Progenitor cell of endocrine pancreas (in vitro differentiated cells): ENCODE data around the gene CPA4. TPM values are rescaled to one million over a fixed set of nuclear protein-coding genes. Genes with fewer than 3 reads are reported as not detected.

Source experiments
- DNase-seq: peaks from one replicate; pipeline ENCODE4 v3.0.0; 2021; ENCODE audit warnings: low spot score; ENCODE audit not compliant: unreplicated experiment
- H3K27ac Mint-ChIP-seq: 2 replicates; pipeline ENCODE4 v1.8.0; 2021; ENCODE audit warnings: mild to moderate bottlenecking, moderate library complexity, mixed read lengths
- H3K27me3 Mint-ChIP-seq: 2 replicates; pipeline ENCODE4 v1.8.0; 2021; ENCODE audit warnings: mixed read lengths
- H3K36me3 Mint-ChIP-seq: 2 replicates; pipeline ENCODE4 v1.8.0; 2022; ENCODE audit warnings: mixed read lengths; ENCODE audit not compliant: insufficient read depth
- H3K4me1 Mint-ChIP-seq: 2 replicates; pipeline ENCODE4 v1.8.0; 2021; ENCODE audit warnings: low read depth, mixed read lengths
- H3K4me3 Mint-ChIP-seq: 2 replicates; pipeline ENCODE4 v1.8.0; 2021; ENCODE audit warnings: low read depth, mild to moderate bottlenecking, moderate library complexity, mixed read lengths
- H3K9me3 Mint-ChIP-seq: 2 replicates; pipeline ENCODE4 v1.8.0; 2021; ENCODE audit warnings: low read depth, mixed read lengths
- total RNA-seq: library from RNA; stranded (reverse); gene quantifications from 2 replicates; pipeline ENCODE4 v1.2.1, GENCODE V29; 2021
- TF ChIP-seq, protein P1 (sequence below): fragments of 200-600 bp; sonication (generic); IDR thresholded peaks from one replicate; pipeline ENCODE4 v1.5.0; 2021; ENCODE audit warnings: antibody characterized with exemption, mild to moderate bottlenecking; ENCODE audit not compliant: unreplicated experiment

CPA4 gene
- total RNA-seq, 1 donor from 2014 or later, result 5.1 TPM

DNA sequence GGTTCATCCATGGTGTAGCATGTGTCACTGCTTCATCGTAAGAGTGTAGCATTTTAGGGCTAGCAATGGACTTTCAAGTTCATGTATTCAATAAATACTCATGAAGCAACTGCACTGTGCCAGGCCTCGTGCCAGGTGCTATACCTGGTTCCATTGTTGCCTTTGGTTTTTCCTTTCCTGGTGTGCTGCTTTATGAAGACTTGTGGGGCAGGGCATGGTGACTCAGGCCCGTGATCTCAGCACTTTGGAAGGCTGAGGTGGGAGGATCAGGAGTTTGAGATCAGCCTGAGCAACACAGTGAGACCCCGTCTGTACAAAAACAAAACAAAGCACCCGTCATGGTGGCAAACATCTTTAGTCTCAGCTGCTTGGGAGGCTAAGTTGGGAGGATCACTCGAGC, 2.2 kb upstream of the CPA4 start:
- H3K4me3 Mint-ChIP-seq, result no peak overlapping the region
- no peaks in the 10 kb centered on the region for H3K27me3 Mint-ChIP-seq
- peaks cover 13% of the 10 kb centered on the region for H3K9me3 Mint-ChIP-seq
- peaks cover 18% of the 10 kb centered on the region for H3K36me3 Mint-ChIP-seq
- peaks cover 7% of the 10 kb centered on the region for H3K4me1 Mint-ChIP-seq
- no peak overlapping the region for H3K27ac Mint-ChIP-seq
- TF ChIP-seq, protein P1, sequence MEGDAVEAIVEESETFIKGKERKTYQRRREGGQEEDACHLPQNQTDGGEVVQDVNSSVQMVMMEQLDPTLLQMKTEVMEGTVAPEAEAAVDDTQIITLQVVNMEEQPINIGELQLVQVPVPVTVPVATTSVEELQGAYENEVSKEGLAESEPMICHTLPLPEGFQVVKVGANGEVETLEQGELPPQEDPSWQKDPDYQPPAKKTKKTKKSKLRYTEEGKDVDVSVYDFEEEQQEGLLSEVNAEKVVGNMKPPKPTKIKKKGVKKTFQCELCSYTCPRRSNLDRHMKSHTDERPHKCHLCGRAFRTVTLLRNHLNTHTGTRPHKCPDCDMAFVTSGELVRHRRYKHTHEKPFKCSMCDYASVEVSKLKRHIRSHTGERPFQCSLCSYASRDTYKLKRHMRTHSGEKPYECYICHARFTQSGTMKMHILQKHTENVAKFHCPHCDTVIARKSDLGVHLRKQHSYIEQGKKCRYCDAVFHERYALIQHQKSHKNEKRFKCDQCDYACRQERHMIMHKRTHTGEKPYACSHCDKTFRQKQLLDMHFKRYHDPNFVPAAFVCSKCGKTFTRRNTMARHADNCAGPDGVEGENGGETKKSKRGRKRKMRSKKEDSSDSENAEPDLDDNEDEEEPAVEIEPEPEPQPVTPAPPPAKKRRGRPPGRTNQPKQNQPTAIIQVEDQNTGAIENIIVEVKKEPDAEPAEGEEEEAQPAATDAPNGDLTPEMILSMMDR, result no peak
- no peak for DNase-seq

DNA sequence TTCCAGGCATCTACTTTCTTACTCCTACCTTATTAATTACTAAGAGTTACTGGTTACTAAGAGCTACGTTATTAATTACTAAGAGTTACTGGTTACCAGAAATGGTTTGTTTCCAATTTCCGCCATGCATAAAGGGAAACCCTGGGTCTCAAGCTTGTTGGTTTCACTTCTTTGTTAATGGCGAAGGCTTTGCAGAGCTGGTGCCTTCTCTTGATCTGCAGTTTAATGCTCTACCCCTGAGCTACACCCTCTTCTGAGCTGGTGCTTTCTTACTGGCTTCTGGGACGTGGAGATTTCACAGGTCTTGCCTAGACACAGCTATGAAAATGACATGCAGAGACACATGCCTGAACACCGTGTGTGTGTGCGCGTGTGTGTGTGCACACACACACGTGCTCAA, 560 bp downstream of the CPA4 start:
- Mint-ChIP-seq H3K36me3 (peaks cover 14% of the 10 kb centered on the region), H3K27ac (no peak overlapping the region), H3K9me3 (peaks cover 13% of the 10 kb centered on the region), H3K27me3 (peaks cover 2% of the 10 kb centered on the region), H3K4me1 (no peaks in the 10 kb centered on the region), H3K4me3 (no peak overlapping the region)
- TF ChIP-seq, protein P1, result no peak
- DNase-seq, result no peak

- TF ChIP-seq, protein P1, result no peak
- Mint-ChIP-seq H3K27me3 (peaks cover 4% of the 10 kb centered on the region), H3K27ac (no peak overlapping the region), H3K9me3 (peaks cover 13% of the 10 kb centered on the region), H3K4me3 (no peak overlapping the region), H3K4me1 (no peaks in the 10 kb centered on the region), H3K36me3 (peaks cover 14% of the 10 kb centered on the region)
- DNase-seq, result no peak
These were observed 1.4 kb downstream of the CPA4 start for GRCh38 chr7:130294314-130294713.

GRCh38 chr7:130296221-130296951, 3.4 kb downstream of the CPA4 start:
- no peaks in the 10 kb centered on the region for H3K4me1 Mint-ChIP-seq
- H3K27ac Mint-ChIP-seq, result peak overlapping the region; percentile 42
- H3K4me3 Mint-ChIP-seq, result no peak overlapping the region

DNA sequence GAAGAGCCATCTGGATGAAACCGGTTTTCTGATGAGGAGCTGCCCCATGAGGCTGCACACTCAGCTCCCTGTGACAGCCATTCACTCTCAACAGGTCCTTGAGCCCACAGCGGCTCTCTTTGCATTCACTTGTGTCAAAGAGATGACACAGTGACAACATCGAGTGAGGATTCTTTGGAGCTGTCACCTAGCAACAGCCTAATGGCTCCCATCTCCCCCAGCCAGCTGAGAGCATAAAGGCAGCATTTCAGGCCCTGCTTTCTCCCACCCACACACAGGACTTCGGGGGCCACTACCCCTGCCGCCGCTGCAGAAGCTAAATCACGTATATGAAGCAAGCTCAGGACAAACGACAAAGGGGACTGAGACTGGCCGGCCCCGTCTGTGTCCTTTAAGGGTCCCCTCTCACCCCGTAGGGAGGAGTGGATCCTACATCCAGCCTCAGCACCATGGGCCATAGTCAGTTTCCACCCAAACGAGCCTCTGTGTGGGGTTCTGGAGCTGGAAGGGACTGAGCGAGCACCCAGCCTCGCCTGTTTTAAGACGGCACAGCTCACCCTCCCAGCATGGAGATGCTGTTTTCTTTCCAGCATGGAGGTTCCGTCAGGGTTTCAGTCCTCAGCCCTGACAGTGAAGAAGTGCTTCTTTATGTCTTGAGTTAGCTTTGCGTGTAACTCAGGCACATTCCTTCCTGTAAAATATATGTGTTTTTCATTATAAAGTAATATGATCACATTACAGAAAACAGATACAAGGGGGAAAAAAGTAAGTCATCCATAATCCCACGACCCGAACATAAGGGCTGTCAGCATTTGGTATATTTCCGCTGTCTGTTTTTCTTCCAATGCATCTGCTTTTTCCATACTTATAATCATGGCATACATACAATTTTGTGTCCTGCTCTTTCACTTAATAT, 4.9 kb downstream of the CPA4 start:
- Mint-ChIP-seq H3K27ac (no peak overlapping the region), H3K4me3 (no peak overlapping the region), H3K36me3 (peaks cover 11% of the 10 kb centered on the region), H3K4me1 (peaks cover 5% of the 10 kb centered on the region), H3K9me3 (peaks cover 8% of the 10 kb centered on the region), H3K27me3 (peaks cover 4% of the 10 kb centered on the region)
- DNase-seq, result no peak
- TF ChIP-seq, protein P1, result no peak

More at GRCh38 chr7:130296221-130296951, 3.4 kb downstream of the CPA4 start:
- DNase-seq, result no peak
- peaks cover 12% of the 10 kb centered on the region for H3K36me3 Mint-ChIP-seq
- H3K27me3 Mint-ChIP-seq, result peaks cover 4% of the 10 kb centered on the region
- H3K9me3 Mint-ChIP-seq, result peaks cover 12% of the 10 kb centered on the region
- TF ChIP-seq, protein P1, result no peak
